ENCODE data around the gene LRRC1.

Gene LRRC1

GRCh38 chr6:53834132-53834531 lies 39.3 kb downstream of the LRRC1 start:
- no peak overlapping the region for H3K9ac ChIP-seq
- no peak for TF ChIP-seq Cebpa-rat (IDR thresholded peaks at IDR 0.05)
- no peaks in the 10 kb centered on the region for H3K9me3 ChIP-seq
- 0 out of 2 replicates have a peak, but pooled peaks cover 6% of the 10 kb centered on the region for H4K20me1 ChIP-seq
- H3K36me3 ChIP-seq: no peaks in the 10 kb centered on the region
- peaks cover 10% of the 10 kb centered on the region for H3K4me1 ChIP-seq
- no peaks in the 10 kb centered on the region for H3K27me3 ChIP-seq
- H3K27ac ChIP-seq: no peak overlapping the region
- no peak overlapping the region for H3K4me3 ChIP-seq
- no peak overlapping the region for H3K4me2 ChIP-seq

DNA sequence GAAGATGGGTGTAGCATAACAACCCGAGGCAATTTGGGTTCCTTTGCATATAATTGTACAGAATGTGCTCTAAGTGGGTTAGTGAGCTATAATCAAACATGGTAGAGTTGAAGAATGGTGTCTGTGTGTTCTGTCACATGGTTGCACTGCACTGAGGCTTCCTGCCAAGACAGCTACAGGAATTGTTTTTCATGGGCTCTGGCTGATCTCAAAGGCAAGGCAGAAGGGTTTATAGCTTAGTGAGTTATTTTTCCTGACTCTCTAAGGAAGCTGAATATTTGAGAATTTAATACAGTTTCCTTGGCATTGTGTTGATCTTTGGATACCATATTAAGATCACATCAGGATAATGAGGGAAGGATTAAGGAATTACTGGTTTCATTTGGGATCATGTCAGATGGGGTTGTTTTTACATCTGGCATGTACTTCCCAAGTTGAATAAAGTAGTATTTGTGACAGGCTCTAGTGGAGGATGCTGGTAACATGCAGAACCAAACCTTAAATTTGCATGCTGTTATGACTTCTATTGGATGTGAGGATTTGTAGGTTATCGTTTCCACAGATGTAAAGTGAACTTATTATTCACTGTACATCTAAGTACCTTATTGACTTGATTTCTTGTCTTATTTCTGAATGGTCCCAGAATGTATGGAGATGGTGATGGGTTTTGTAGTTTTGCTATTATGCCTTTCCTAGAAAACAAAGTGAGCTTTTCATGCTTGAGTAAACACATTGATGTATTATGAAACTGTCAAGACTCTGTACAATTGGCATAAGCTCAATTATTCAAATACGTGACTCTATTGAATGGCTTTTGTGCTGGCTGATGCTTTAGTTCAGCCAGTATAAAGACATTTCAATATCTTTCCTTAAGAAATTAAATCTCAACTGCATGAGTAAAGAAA lies 43.3 kb downstream of the LRRC1 start:
- H3K9ac ChIP-seq: no peak overlapping the region
- H4K20me1 ChIP-seq: 0 out of 2 replicates have a peak, but pooled peaks cover 6% of the 10 kb centered on the region
- H3K4me2 ChIP-seq: no peak overlapping the region
- no peaks in the 10 kb centered on the region; the same call in 1 of the 2 replicates for H3K36me3 ChIP-seq
- no peak overlapping the region for H3K27ac ChIP-seq
- H3K27me3 ChIP-seq: no peaks in the 10 kb centered on the region
- no peak for TF ChIP-seq Cebpa-rat (IDR thresholded peaks at IDR 0.05)
- peaks cover 10% of the 10 kb centered on the region for H3K4me1 ChIP-seq
- no peak overlapping the region for H3K4me3 ChIP-seq
- peaks cover 25% of the 10 kb centered on the region for H3K9me3 ChIP-seq

DNA sequence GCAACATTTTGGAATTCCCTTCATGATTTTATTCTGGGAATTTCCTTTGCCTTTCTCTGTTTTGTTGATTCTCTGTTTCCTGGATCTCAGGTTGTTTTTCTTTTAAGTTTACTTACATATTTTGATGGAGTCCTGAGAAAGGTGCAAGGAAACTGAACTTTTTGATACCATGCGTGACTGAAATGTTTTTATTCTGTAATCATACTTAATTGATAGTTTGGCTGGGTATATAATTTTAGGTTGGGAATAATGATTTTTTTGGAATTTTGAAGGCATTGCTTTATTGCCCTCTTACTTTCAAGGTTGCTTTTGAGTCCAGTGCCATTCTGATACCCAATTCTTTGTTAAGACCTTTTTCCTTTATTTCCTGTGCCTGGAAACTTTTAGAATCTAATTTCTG lies 45.2 kb downstream of the LRRC1 start:
- Histone ChIP-seq H3K9me3 (peaks cover 25% of the 10 kb centered on the region), H4K20me1 (0 out of 2 replicates have a peak, but pooled peaks cover 6% of the 10 kb centered on the region), H3K27me3 (no peaks in the 10 kb centered on the region), H3K27ac (no peak overlapping the region), H3K4me3 (no peak overlapping the region), H3K4me1 (peaks cover 24% of the 10 kb centered on the region), H3K9ac (no peak overlapping the region), H3K36me3 (no peaks in the 10 kb centered on the region; the same call in 1 of the 2 replicates), H3K4me2 (no peak overlapping the region)
- no peak for TF ChIP-seq Cebpa-rat (IDR thresholded peaks at IDR 0.05)

- Histone ChIP-seq H3K4me1 (peaks cover 30% of the 10 kb centered on the region), H3K9me3 (peaks cover 12% of the 10 kb centered on the region), H3K36me3 (peaks cover 13% of the 10 kb centered on the region; the same call in 1 of the 2 replicates), H3K27ac (peak overlapping the region; percentile 57), H3K4me3 (no peak overlapping the region; the same call in 1 of the 2 replicates), H3K4me2 (peak overlapping the region; percentile 74), H4K20me1 (0 out of 2 replicates have a peak, but pooled peaks cover 7% of the 10 kb centered on the region), H3K27me3 (no peaks in the 10 kb centered on the region), H3K9ac (peak overlapping the region; percentile 3; the same call in 1 of the 2 replicates)
- no peak for TF ChIP-seq Cebpa-rat (IDR thresholded peaks at IDR 0.05)
Measured at GRCh38 chr6:53845280-53846195, 50.7 kb downstream of the LRRC1 start.

DNA sequence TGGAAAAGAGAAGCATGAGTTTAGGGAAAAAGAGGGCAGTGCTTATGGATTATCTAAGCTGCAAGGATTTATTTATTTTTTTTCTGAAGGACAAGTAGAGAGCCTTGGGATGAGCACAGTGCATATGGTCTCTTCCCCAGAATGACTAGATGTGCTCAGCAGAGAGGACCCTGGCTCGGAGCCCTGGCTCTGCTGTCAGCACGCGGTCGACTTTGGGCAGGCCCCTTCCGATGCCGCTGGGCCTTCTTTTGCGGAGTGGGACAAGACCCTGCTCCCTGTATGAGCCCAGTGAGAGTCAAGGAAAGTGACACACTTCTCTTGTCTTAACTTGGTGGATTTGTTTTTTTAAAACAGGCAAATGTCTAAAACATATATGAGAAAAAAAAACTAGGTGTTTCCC lies 51.4 kb downstream of the LRRC1 start:
- H3K36me3 ChIP-seq: peaks cover 13% of the 10 kb centered on the region; the same call in 1 of the 2 replicates
- H3K9me3 ChIP-seq: peaks cover 5% of the 10 kb centered on the region; the same call in 1 of the 2 replicates
- peak overlapping the region; percentile 57 for H3K27ac ChIP-seq
- 0 out of 2 replicates have a peak, but pooled peaks cover 7% of the 10 kb centered on the region for H4K20me1 ChIP-seq
- no peak for TF ChIP-seq Cebpa-rat (IDR thresholded peaks at IDR 0.05)
- no peaks in the 10 kb centered on the region for H3K27me3 ChIP-seq
- peak overlapping the region; percentile 74 for H3K4me2 ChIP-seq
- H3K4me3 ChIP-seq: no peak overlapping the region
- H3K4me1 ChIP-seq: peaks cover 30% of the 10 kb centered on the region
- no peak overlapping the region; the same call in 1 of the 2 replicates for H3K9ac ChIP-seq

- H3K36me3 ChIP-seq: 0 out of 2 replicates have a peak, but pooled peaks cover 13% of the 10 kb centered on the region
- no peak overlapping the region for H3K4me3 ChIP-seq
- no peaks in the 10 kb centered on the region for H3K27me3 ChIP-seq
- H4K20me1 ChIP-seq: 0 out of 2 replicates have a peak, but pooled peaks cover 7% of the 10 kb centered on the region
- peaks cover 30% of the 10 kb centered on the region for H3K4me1 ChIP-seq
- H3K4me2 ChIP-seq: no peak overlapping the region
- no peak overlapping the region for H3K9ac ChIP-seq
- TF ChIP-seq Cebpa-rat (IDR thresholded peaks at IDR 0.05): no peak
- no peaks in the 10 kb centered on the region for H3K9me3 ChIP-seq
- H3K27ac ChIP-seq: no peak overlapping the region
Measured at GRCh38 chr6:53847796-53848314, 53.0 kb downstream of the LRRC1 start.

GRCh38 chr6:53850527-53850926 lies 55.7 kb downstream of the LRRC1 start:
- Histone ChIP-seq H3K27me3 (no peaks in the 10 kb centered on the region), H4K20me1 (0 out of 2 replicates have a peak, but pooled peaks cover 4% of the 10 kb centered on the region), H3K4me3 (no peak overlapping the region), H3K27ac (no peak overlapping the region), H3K4me1 (peaks cover 11% of the 10 kb centered on the region), H3K9me3 (no peaks in the 10 kb centered on the region), H3K4me2 (no peak overlapping the region), H3K36me3 (0 out of 2 replicates have a peak, but pooled peaks cover 13% of the 10 kb centered on the region), H3K9ac (no peak overlapping the region)
- TF ChIP-seq Cebpa-rat (IDR thresholded peaks at IDR 0.05): no peak

GRCh38 chr6:53851561-53851960 lies 56.8 kb downstream of the LRRC1 start:
- Histone ChIP-seq H3K4me2 (no peak overlapping the region), H3K4me1 (peaks cover under 1% of the 10 kb centered on the region), H3K9me3 (no peaks in the 10 kb centered on the region), H3K36me3 (0 out of 2 replicates have a peak, but pooled peaks cover 13% of the 10 kb centered on the region), H3K27me3 (no peaks in the 10 kb centered on the region), H3K27ac (no peak overlapping the region), H3K9ac (no peak overlapping the region), H4K20me1 (no peaks in the 10 kb centered on the region), H3K4me3 (no peak overlapping the region)
- TF ChIP-seq Cebpa-rat (IDR thresholded peaks at IDR 0.05): no peak

GRCh38 chr6:53852805-53853204 lies 58.0 kb downstream of the LRRC1 start:
- TF ChIP-seq Cebpa-rat (IDR thresholded peaks at IDR 0.05): no peak
- Histone ChIP-seq H3K4me2 (no peak overlapping the region), H3K27me3 (no peaks in the 10 kb centered on the region), H3K36me3 (0 out of 2 replicates have a peak, but pooled peaks cover 11% of the 10 kb centered on the region), H4K20me1 (no peaks in the 10 kb centered on the region), H3K4me1 (no peaks in the 10 kb centered on the region), H3K9ac (no peak overlapping the region), H3K27ac (no peak overlapping the region), H3K4me3 (no peak overlapping the region), H3K9me3 (no peaks in the 10 kb centered on the region)
